ENCODE measurements around the gene PARP12.
"Not testable (repeated sequence)": the region's sequence is repeated elsewhere in the genome, so short reads cannot be mapped to it uniquely, and the experiment has no call there.

Gene PARP12

GRCh38 chr7:140062528-140063299, at the start of gene PARP12:
PARP12 (minus strand) TSS chr7:140062951; CDS start chr7:140062847, 104 bp downstream.
- no peak for DNase-seq (ENCODE audit: low read depth)

GRCh38 chr7:140108777-140109176, 46.0 kb upstream of the PARP12 start:
- DNase-seq (ENCODE audit: low read depth), result not testable (repeated sequence)

GRCh38 chr7:140096459-140096858, 33.7 kb upstream of the PARP12 start:
- DNase-seq (ENCODE audit: low read depth), result no peak

GRCh38 chr7:140093375-140093774, 30.6 kb upstream of the PARP12 start:
- DNase-seq (ENCODE audit: low read depth), result no peak

GRCh38 chr7:140085447-140085846, 22.7 kb upstream of the PARP12 start:
- no peak for DNase-seq (ENCODE audit: low read depth)

- DNase-seq (ENCODE audit: low read depth), result no peak
Observed at GRCh38 chr7:140084972-140085371, 22.2 kb upstream of the PARP12 start.

- DNase-seq (ENCODE audit: low read depth), result no peak
Observed at GRCh38 chr7:140084142-140084655, 21.4 kb upstream of the PARP12 start.

GRCh38 chr7:140082770-140083169, 20.0 kb upstream of the PARP12 start:
- DNase-seq (ENCODE audit: low read depth), result no peak

GRCh38 chr7:140081774-140082425, 19.1 kb upstream of the PARP12 start:
- DNase-seq (ENCODE audit: low read depth), result no peak

GRCh38 chr7:140080919-140081318, 18.2 kb upstream of the PARP12 start:
- no peak for DNase-seq (ENCODE audit: low read depth)

GRCh38 chr7:140079121-140079536, 16.4 kb upstream of the PARP12 start:
- no peak for DNase-seq (ENCODE audit: low read depth)

- no peak for DNase-seq (ENCODE audit: low read depth)
Observed at GRCh38 chr7:140078392-140078791, 15.6 kb upstream of the PARP12 start.

- no peak for DNase-seq (ENCODE audit: low read depth)
Observed at GRCh38 chr7:140074780-140075179, 12.0 kb upstream of the PARP12 start.

GRCh38 chr7:140070546-140070945, 7.8 kb upstream of the PARP12 start:
- DNase-seq (ENCODE audit: low read depth), result no peak

GRCh38 chr7:140069298-140069949, 6.7 kb upstream of the PARP12 start:
- DNase-seq (ENCODE audit: low read depth), result no peak

GRCh38 chr7:140068033-140068432, 5.3 kb upstream of the PARP12 start:
- DNase-seq (ENCODE audit: low read depth), result no peak

- DNase-seq (ENCODE audit: low read depth), result no peak
Observed at GRCh38 chr7:140067052-140067451, 4.3 kb upstream of the PARP12 start.

- DNase-seq (ENCODE audit: low read depth), result no peak
Observed at GRCh38 chr7:140062118-140062527, 628 bp downstream of the PARP12 start.

GRCh38 chr7:140061607-140061930, 1.2 kb downstream of the PARP12 start:
- no peak for DNase-seq (ENCODE audit: low read depth)

- no peak for DNase-seq (ENCODE audit: low read depth)
Observed at GRCh38 chr7:140060788-140061606, 1.8 kb downstream of the PARP12 start.

- no peak for DNase-seq (ENCODE audit: low read depth)
Observed at GRCh38 chr7:140060243-140060630, 2.5 kb downstream of the PARP12 start.

Data from non-pigmented ciliary epithelial cell (primary cell).